Chondrocyte (in vitro differentiated cells): ENCODE data around the gene APC. TPM values are rescaled to one million over a fixed set of nuclear protein-coding genes. Genes with fewer than 3 reads are reported as not detected.
A peak's percentile ranks its signal among the peaks of the same experiment; 100 is the strongest.

Experiments used
- DNase-seq: peaks from one replicate; pipeline ENCODE4 v3.0.0; 2021; ENCODE audit warnings: mixed read lengths, low spot score
- H3K27ac Mint-ChIP-seq: one replicate; pipeline ENCODE4 v1.8.0; 2021; ENCODE audit warnings: mild to moderate bottlenecking, moderate library complexity, mixed read lengths; ENCODE audit not compliant: unreplicated experiment
- H3K27me3 Mint-ChIP-seq: 2 replicates; pipeline ENCODE4 v1.8.0; 2021; ENCODE audit warnings: low read depth, mixed read lengths
- H3K36me3 Mint-ChIP-seq: 2 replicates; pipeline ENCODE4 v1.8.0; 2021; ENCODE audit warnings: low read depth, mixed read lengths
- H3K4me1 Mint-ChIP-seq: 2 replicates; pipeline ENCODE4 v1.8.0; 2021; ENCODE audit warnings: low read depth, mild to moderate bottlenecking, mixed read lengths
- H3K4me3 Mint-ChIP-seq: one replicate; pipeline ENCODE4 v1.8.0; 2021; ENCODE audit warnings: mild to moderate bottlenecking, moderate library complexity, mixed read lengths; ENCODE audit not compliant: unreplicated experiment
- H3K9me3 Mint-ChIP-seq: 2 replicates; pipeline ENCODE4 v1.8.0; 2021; ENCODE audit warnings: low read depth, mixed read lengths
- CTCF ChIP-seq: fragments of 200-600 bp; sonication (generic); IDR thresholded peaks from 2 replicates; pipeline ENCODE4 v1.5.0; 2021; ENCODE audit warnings: antibody characterized with exemption, mild to moderate bottlenecking, moderate library complexity
- total RNA-seq: library from RNA; stranded (reverse); gene quantifications from 3 replicates; pipeline ENCODE4 v1.2.1, GENCODE V29; 2021

The APC gene
- total RNA-seq, 1 donor from 2014 or later: 48.7 TPM

- Mint-ChIP-seq H3K9me3 (no peaks in the 10 kb centered on the region), H3K27me3 (no peaks in the 10 kb centered on the region), H3K27ac (peak overlapping the region; percentile 98), H3K36me3 (peaks cover 10% of the 10 kb centered on the region), H3K4me3 (peak overlapping the region; percentile 96), H3K4me1 (peaks cover 30% of the 10 kb centered on the region)
- no peak for TF ChIP-seq CTCF
- DNase-seq: no peak
These were observed 124.4 kb downstream of the APC start for GRCh38 chr5:112862085-112862484.

GRCh38 chr5:112863549-112863948, 125.9 kb downstream of the APC start:
- peaks cover 14% of the 10 kb centered on the region for H3K36me3 Mint-ChIP-seq
- no peaks in the 10 kb centered on the region for H3K9me3 Mint-ChIP-seq
- H3K4me1 Mint-ChIP-seq: peaks cover 30% of the 10 kb centered on the region
- no peaks in the 10 kb centered on the region for H3K27me3 Mint-ChIP-seq
- no peak for TF ChIP-seq CTCF
- no peak for DNase-seq
- H3K4me3 Mint-ChIP-seq: peak overlapping the region; percentile 96
- H3K27ac Mint-ChIP-seq: no peak overlapping the region

- Mint-ChIP-seq H3K27me3 (no peaks in the 10 kb centered on the region), H3K4me3 (no peak overlapping the region), H3K4me1 (peaks cover 30% of the 10 kb centered on the region), H3K9me3 (no peaks in the 10 kb centered on the region), H3K27ac (no peak overlapping the region), H3K36me3 (peaks cover 21% of the 10 kb centered on the region)
- no peak for TF ChIP-seq CTCF
- no peak for DNase-seq
These were observed 127.4 kb downstream of the APC start for GRCh38 chr5:112865128-112865527.

- Mint-ChIP-seq H3K27me3 (no peaks in the 10 kb centered on the region), H3K36me3 (peaks cover 24% of the 10 kb centered on the region), H3K4me3 (no peak overlapping the region), H3K4me1 (peaks cover 25% of the 10 kb centered on the region), H3K27ac (no peak overlapping the region), H3K9me3 (no peaks in the 10 kb centered on the region)
- DNase-seq: no peak
- no peak for TF ChIP-seq CTCF
These were observed 129.1 kb downstream of the APC start for GRCh38 chr5:112866739-112867138.

- TF ChIP-seq CTCF: no peak
- Mint-ChIP-seq H3K36me3 (peaks cover 24% of the 10 kb centered on the region), H3K27me3 (no peaks in the 10 kb centered on the region), H3K9me3 (no peaks in the 10 kb centered on the region), H3K4me1 (peaks cover 20% of the 10 kb centered on the region), H3K4me3 (no peak overlapping the region), H3K27ac (peak overlapping the region; percentile 7)
- DNase-seq: no peak
These were observed 129.7 kb downstream of the APC start for GRCh38 chr5:112867411-112867810.
